GM12865 (cell line): ENCODE measurements around the gene CAMK1G.

Experiments
- DNase-seq: peaks from one replicate; pipeline ENCODE4 v3.0.0; 2010; ENCODE audit warnings: low read depth
- H3K4me3 ChIP-seq: 2 replicates; pipeline ENCODE4 v1.5.1; 2011; ENCODE audit warnings: mild to moderate bottlenecking, low read depth, low read length, control low read depth
- TF ChIP-seq, protein P1 (sequence below): IDR thresholded peaks from 2 replicates; pipeline ENCODE4 v1.5.1; 2011; ENCODE audit warnings: low read length, control low read depth, low read depth, inconsistent platforms; ENCODE audit not compliant: insufficient read depth; ENCODE audit errors: missing control alignments

CAMK1G gene

DNA sequence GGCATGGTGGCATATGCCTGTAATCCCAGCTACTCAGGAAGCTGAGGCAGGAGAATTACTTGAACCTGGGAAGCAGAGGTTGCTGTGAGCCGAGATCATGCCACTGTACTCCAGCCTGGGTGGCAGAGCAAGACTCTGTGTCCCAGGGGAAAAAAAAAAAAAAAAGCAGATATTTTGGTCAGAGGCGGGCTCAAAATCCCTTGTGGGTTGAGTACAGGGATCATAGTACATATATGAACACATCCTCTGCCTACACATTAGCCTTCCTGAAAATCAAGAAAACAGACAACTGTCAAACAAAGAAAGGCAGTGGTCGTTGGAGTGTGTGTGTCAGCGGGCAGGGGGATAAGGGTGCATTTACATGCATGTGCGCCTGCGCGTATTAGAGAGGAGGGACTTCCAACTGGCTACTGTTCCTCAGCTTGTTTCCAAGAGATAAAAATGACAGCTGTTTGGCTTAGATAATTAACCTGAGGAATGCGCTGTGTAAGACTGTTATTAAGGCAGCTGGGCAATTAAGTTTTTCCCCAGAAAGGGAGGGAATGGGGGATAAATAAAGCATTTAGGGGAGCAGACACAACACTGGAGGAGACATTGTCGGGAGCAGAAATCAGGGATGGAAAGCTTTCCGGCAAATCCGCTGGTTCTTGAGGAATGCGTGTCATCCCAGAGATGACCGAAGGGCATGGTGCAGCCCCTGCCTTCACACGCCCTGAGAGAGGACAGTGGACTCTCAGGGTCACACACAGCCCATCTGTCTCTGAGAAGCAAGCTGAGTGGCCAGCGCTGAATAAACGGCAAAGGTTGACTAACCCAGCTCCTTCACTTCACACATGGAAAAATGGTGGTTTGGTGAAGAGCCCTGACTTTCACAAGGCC, 62.3 kb downstream of the CAMK1G start:
- no peak for DNase-seq
- TF ChIP-seq, protein P1, sequence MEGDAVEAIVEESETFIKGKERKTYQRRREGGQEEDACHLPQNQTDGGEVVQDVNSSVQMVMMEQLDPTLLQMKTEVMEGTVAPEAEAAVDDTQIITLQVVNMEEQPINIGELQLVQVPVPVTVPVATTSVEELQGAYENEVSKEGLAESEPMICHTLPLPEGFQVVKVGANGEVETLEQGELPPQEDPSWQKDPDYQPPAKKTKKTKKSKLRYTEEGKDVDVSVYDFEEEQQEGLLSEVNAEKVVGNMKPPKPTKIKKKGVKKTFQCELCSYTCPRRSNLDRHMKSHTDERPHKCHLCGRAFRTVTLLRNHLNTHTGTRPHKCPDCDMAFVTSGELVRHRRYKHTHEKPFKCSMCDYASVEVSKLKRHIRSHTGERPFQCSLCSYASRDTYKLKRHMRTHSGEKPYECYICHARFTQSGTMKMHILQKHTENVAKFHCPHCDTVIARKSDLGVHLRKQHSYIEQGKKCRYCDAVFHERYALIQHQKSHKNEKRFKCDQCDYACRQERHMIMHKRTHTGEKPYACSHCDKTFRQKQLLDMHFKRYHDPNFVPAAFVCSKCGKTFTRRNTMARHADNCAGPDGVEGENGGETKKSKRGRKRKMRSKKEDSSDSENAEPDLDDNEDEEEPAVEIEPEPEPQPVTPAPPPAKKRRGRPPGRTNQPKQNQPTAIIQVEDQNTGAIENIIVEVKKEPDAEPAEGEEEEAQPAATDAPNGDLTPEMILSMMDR: no peak
- H3K4me3 ChIP-seq: no peak overlapping the region

DNA sequence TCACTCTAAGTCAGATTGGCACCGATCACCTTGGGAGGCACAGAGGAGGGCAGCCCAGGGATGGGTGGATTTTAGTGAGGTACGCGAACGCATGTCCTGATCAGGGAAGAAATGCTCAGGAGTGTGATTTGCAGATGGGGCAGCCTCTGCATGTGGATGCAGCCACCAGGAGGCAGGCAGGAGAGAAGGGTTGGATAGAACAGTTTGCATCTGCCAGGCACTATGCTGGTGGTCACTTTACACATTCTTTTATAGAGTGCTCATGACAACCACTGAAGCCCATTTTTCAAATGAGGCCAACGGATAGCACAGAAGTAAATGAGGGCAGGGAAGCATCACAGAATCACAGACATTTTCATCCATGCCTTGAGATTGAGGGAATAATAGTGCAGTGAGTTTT, 63.0 kb downstream of the CAMK1G start:
- no peak for DNase-seq
- H3K4me3 ChIP-seq: no peak overlapping the region

DNA sequence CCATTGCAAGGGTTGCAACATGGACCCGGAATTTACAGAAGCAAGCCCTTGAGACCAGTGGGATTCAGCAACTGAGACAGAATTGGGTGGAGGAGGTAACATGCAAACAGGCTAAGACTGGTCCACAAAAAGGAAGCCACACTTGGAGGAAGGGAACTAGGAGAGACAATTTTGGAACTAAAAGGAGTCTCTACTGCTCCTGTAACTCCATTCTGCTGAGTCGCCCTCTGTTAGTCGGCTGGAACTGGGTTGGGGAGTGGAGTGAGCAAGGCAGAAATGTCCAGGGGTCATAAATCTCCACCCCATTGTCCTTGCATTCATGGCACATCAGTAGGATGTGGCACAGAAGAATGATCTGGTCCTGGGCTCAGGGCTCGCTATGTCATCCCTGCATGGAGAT, 63.6 kb downstream of the CAMK1G start:
- TF ChIP-seq, protein P1: no peak
- no peak for DNase-seq
- no peak overlapping the region for H3K4me3 ChIP-seq

More for the DNA sequence above, 63.0 kb downstream of the CAMK1G start:
- TF ChIP-seq, protein P1: peak; percentile 13

DNA sequence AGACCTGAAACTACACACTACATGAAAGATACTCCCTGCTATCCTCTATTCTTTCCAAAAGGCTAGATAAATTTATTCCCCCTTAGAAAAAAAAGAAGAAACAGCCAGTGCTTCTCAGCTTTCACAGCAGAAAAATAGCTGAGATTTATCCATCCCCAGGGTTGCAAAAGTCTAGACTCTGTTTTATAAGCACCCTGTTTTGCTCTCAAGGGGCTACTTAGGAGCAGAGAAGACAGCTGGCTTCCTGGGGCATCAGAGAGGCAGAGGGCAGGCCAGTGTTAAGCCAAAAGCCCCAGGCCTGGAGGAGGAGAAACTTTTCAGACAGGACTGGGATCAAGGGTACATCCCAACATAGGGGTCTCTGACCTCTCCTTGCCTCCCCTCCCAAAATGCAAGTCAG, 64.8 kb downstream of the CAMK1G start:
- no peak overlapping the region for H3K4me3 ChIP-seq

DNA sequence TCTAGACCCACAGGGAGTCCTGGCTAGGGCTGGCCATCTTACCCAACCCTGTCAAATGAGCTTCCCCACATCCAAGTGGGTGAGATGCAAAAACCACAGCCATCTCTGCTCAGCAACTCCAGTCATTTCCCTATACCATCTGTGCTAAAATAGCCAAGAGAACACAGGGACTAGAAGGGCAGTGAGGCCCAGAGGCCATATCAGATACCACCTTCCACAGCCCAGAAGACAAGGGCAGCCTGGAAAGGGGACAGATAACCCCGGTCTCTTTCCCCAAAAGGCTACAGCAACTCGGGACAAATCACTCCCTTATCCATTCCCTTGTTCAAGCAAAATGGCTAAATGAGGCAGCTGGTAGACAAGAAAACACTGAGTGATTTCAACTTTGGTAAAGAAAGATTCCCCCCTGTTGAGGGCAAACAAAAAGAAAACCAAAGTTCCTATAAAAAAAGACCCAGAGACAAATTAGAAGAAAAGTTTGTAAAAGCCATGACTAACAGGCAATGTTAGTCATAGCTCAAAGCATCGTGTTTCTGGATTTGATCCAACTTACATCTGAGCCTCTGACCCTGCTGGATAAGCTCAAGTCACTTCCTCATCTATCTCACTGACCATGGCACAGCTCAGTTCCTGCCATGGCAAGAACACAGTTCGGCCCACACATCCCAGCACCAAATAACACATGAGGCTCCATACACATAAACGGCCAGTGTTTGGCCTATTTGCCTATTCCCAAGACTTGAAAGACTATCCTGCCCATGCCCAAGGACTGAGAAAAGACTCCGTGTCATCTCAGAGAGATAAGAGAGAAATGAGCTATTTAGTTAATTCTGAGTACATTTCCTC, 65.6 kb downstream of the CAMK1G start:
- H3K4me3 ChIP-seq: no peak overlapping the region
- TF ChIP-seq, protein P1: no peak
- no peak for DNase-seq

More for the DNA sequence above, 64.8 kb downstream of the CAMK1G start:
- DNase-seq: no peak
- TF ChIP-seq, protein P1: no peak

DNA sequence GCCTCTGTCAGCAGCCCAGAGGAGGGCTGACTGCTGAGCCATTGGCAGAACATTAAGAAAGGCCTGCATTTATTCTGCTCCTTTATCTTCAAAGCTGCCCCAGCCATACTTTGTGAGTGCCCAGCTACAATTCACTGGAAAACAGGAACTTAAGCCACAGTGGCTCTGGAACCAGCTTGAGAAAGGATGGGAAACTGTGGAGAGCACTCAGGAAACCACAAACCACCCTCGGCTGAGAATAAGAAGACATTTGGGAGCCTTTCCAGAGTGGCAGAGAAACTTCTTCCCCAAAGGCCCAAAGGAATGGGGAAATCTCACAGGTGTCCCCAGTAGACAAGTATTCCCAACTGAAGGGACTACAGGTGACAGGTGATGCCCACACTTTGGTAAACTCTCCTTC, 66.9 kb downstream of the CAMK1G start:
- TF ChIP-seq, protein P1: no peak
- DNase-seq: no peak
- H3K4me3 ChIP-seq: no peak overlapping the region
